ENCODE measurements around the gene ABCD4.

DNA sequence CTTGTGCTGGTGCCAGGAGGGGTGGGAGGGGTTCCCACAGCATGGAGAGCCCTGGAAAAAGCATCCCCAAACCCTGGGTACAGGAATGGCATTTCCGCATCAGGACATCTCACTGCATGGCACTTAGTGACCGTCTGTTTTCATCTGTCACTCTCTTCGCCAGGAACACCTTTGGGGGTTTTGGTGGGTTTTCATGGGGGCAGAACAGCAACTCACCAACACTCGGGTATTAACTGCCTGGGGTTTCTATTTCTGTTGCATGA lies 60.0 kb downstream of the ABCD4 start:
- no peak for TF ChIP-seq SIN3A (IDR thresholded peaks at IDR 0.05; ENCODE audit: borderline replicate concordance, insufficient read depth, low read length)
- TF ChIP-seq TAF1 (IDR thresholded peaks at IDR 0.05; ENCODE audit: borderline replicate concordance, insufficient read depth, low read length): no peak
- no peak for TF ChIP-seq POLR2AphosphoS5 (IDR thresholded peaks at IDR 0.05; ENCODE audit: low read depth, low read length)
